K562 treated with DMSO at 1 percent for 24 hours (cell line): Measurements from ENCODE around the gene KLHDC4. TPM values are rescaled to one million over a fixed set of nuclear protein-coding genes. Genes with fewer than 3 reads are reported as not detected.

Experiments used
- total RNA-seq: library from RNA; unstranded; fragments of 300-600 nt; gene quantifications from 2 replicates; pipeline ENCODE4 v1.2.3, GENCODE V29; 2022; ENCODE audit warnings: low read depth; ENCODE audit not compliant: insufficient read depth

The KLHDC4 gene
- total RNA-seq, result 32.3 and 33.5 TPM in 2 replicates

DNA sequence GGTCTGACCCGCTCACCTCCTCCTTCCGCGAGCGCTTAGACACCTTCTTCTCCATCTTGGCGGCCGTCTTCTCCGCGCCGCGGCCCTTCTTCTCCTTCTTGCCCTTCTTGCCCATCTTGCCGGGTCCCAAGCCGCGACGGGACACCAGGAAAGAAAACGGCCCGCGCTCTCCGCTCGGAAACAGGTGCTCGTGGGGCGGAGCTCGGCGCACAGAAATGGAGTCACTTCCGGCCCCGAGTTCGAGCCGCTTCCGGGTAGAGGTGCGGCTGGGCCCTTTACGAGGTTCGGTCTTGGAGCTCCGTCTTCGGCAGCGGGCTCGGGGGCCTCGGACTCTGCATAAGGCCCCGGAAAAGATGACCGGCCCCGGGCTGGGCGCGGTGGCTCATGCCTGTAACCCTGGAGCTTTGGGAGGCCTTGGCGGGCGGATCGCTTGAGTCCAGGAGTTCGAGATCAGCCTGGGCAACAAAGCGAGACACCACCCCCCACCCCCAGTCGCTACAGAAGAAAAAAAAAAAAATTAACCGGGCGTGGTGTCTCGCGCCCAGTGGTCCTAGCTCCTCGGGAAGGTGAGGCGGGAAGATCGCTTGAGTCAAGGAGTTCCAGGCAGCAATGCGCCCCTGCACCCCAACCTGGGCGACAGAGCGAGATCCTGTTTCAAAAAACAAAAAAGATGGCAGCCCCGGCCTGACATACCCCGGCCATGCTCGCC lies at the start of gene KLHDC4:
Gene KLHDC4 (minus strand): TSS at position 211 of the 709 bp plus-strand sequence. CDS start 96 bp downstream, at position 115.

Other genes with a start within 250 kb of the KLHDC4 start
- gene JPH3, start 163.5 kb downstream of the KLHDC4 start, total RNA-seq, result 0.07 TPM in 1 of 2 replicates, not detected in the other
- 233 and 256 TPM in 2 replicates for gene SLC7A5, start 103.5 kb upstream of the KLHDC4 start, total RNA-seq
- gene CA5A, start 170.5 kb upstream of the KLHDC4 start, total RNA-seq, result not detected in 2 replicates
- gene BANP, start 185.4 kb upstream of the KLHDC4 start, total RNA-seq, result 26.0 and 30.1 TPM in 2 replicates